ENCODE data around the gene PLEKHA8. TPM values are rescaled to one million over a fixed set of nuclear protein-coding genes. Genes with fewer than 3 reads are reported as not detected.

PLEKHA8 gene
- total RNA-seq, 1 donor from 2014 or later: 20.3 TPM

DNA sequence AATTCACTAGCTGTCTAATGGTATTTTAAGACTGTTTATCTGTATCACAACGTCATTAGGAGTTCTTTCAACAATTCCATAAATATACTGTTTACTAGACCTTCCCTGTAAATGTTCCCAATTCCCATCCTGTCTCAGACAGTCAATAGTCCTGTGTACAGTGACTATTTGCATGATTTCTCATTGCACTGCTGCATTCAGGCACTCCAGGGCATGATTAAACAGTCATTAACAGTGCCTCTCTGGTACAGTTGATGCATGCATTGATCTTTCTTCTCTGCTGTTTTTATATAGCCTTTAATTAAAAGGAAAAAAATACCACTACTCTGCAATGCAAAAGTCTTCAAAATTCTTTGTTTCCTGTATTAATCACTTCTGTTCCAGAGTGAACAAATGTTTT, 55.1 kb downstream of the PLEKHA8 start:
- DNase-seq (ENCODE audit: low spot score): no peak
- H3K27ac Mint-ChIP-seq (ENCODE audit: unreplicated experiment): no peak overlapping the region
- H3K4me1 Mint-ChIP-seq (ENCODE audit: low read depth): peaks cover 4% of the 10 kb centered on the region
- TF ChIP-seq, protein P1, sequence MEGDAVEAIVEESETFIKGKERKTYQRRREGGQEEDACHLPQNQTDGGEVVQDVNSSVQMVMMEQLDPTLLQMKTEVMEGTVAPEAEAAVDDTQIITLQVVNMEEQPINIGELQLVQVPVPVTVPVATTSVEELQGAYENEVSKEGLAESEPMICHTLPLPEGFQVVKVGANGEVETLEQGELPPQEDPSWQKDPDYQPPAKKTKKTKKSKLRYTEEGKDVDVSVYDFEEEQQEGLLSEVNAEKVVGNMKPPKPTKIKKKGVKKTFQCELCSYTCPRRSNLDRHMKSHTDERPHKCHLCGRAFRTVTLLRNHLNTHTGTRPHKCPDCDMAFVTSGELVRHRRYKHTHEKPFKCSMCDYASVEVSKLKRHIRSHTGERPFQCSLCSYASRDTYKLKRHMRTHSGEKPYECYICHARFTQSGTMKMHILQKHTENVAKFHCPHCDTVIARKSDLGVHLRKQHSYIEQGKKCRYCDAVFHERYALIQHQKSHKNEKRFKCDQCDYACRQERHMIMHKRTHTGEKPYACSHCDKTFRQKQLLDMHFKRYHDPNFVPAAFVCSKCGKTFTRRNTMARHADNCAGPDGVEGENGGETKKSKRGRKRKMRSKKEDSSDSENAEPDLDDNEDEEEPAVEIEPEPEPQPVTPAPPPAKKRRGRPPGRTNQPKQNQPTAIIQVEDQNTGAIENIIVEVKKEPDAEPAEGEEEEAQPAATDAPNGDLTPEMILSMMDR (IDR thresholded peaks at IDR 0.05): no peak
- H3K27me3 Mint-ChIP-seq (ENCODE audit: low read depth): no peaks in the 10 kb centered on the region
- peaks cover 27% of the 10 kb centered on the region for H3K36me3 Mint-ChIP-seq (ENCODE audit: low read depth)
- H3K4me3 Mint-ChIP-seq (ENCODE audit: unreplicated experiment): no peak overlapping the region
- H3K9me3 Mint-ChIP-seq (ENCODE audit: low read depth): no peaks in the 10 kb centered on the region

DNA sequence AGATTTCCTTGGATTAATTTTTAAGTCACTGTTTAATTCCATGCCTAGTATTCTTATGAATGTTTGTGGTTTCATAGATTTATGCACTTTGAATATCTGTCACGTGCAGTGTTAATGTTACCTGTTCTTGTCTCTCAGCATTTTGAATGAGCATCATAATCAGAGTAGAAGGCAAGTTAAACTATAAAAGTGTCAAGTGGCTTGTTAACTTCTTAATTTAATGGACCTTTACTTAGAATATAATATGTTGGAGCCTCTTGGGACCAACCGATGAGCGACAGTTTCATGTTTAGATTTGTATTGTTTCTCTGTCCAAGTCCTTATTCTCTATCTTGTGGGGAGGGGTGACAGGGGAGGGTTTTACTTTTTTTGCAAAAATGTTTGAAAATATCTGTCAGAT, 56.0 kb downstream of the PLEKHA8 start:
- no peaks in the 10 kb centered on the region for H3K27me3 Mint-ChIP-seq (ENCODE audit: low read depth)
- no peaks in the 10 kb centered on the region for H3K9me3 Mint-ChIP-seq (ENCODE audit: low read depth)
- no peak overlapping the region for H3K27ac Mint-ChIP-seq (ENCODE audit: unreplicated experiment)
- H3K36me3 Mint-ChIP-seq (ENCODE audit: low read depth): peaks cover 24% of the 10 kb centered on the region
- TF ChIP-seq, protein P1 (IDR thresholded peaks at IDR 0.05): no peak
- peaks cover 4% of the 10 kb centered on the region for H3K4me1 Mint-ChIP-seq (ENCODE audit: low read depth)
- no peak for DNase-seq (ENCODE audit: low spot score)
- H3K4me3 Mint-ChIP-seq (ENCODE audit: unreplicated experiment): no peak overlapping the region

DNA sequence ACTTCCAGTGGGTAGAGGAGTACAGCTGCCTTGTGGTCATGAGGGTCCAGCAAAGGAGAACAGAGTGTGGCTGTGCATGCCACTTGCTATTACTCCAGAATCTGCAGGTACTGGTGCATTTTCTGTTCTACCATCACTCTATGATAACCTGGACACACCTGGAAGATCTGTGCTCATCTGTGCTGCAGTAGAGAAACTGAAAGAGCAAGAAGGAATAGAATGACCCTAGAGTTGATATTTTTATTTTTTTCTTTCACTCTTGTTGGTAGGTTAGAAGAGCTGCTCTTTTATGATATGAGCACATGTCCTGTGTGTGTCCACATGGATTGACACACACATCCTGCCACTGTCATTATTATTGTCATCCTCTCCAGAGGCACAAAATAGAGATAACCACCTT, 58.3 kb downstream of the PLEKHA8 start:
- H3K9me3 Mint-ChIP-seq (ENCODE audit: low read depth): no peaks in the 10 kb centered on the region
- TF ChIP-seq, protein P1 (IDR thresholded peaks at IDR 0.05): no peak
- no peak overlapping the region for H3K27ac Mint-ChIP-seq (ENCODE audit: unreplicated experiment)
- no peaks in the 10 kb centered on the region for H3K27me3 Mint-ChIP-seq (ENCODE audit: low read depth)
- H3K36me3 Mint-ChIP-seq (ENCODE audit: low read depth): peaks cover 11% of the 10 kb centered on the region
- no peak for DNase-seq (ENCODE audit: low spot score)
- H3K4me1 Mint-ChIP-seq (ENCODE audit: low read depth): peaks cover 19% of the 10 kb centered on the region
- H3K4me3 Mint-ChIP-seq (ENCODE audit: unreplicated experiment): no peak overlapping the region

DNA sequence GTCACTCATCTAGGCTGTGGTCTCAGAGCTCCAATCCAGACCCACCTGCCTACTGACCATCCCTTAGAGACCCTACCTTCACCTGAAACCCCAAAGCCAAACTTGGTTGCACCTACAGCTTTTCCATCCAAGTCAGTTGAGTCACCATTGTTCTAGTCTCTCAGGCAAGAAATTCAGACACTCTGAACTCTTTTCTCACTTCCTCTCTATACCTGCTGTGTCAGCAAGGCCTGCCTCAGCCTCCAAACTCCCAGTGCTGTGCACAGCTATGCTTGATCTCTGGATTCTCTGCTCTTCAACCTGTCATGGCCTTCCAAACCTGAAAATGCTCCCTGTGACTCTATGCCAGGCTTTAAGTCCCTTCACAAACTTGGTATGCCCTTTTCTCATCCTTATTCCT, 59.2 kb downstream of the PLEKHA8 start:
- TF ChIP-seq, protein P1 (IDR thresholded peaks at IDR 0.05): no peak
- Mint-ChIP-seq H3K9me3 (ENCODE audit: low read depth) (no peaks in the 10 kb centered on the region), H3K27me3 (ENCODE audit: low read depth) (no peaks in the 10 kb centered on the region), H3K4me3 (ENCODE audit: unreplicated experiment) (no peak overlapping the region), H3K27ac (ENCODE audit: unreplicated experiment) (no peak overlapping the region), H3K36me3 (ENCODE audit: low read depth) (peaks cover 10% of the 10 kb centered on the region), H3K4me1 (ENCODE audit: low read depth) (peaks cover 27% of the 10 kb centered on the region)
- no peak for DNase-seq (ENCODE audit: low spot score)

DNA sequence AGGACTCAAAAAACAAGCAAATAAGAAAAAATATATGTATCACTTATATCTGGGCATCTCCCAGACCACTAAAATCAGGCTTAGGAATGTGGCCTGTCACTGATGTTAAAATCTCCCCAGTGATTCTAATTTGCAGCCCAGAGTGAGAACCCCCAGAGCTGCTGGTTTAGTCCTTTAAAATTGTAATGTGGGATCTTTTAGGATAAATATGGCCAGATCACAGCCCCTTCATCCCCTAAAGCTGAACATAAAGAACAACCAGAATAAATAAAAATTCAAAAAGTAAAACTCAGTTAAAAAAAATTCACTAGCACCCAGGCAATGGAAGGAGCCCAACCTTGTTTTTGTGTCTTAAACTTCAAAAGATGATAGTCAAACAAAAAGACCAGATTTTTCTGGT, 60.1 kb downstream of the PLEKHA8 start:
- H3K9me3 Mint-ChIP-seq (ENCODE audit: low read depth): no peaks in the 10 kb centered on the region
- TF ChIP-seq, protein P1 (IDR thresholded peaks at IDR 0.05): no peak
- no peak overlapping the region for H3K4me3 Mint-ChIP-seq (ENCODE audit: unreplicated experiment)
- H3K4me1 Mint-ChIP-seq (ENCODE audit: low read depth): peaks cover 30% of the 10 kb centered on the region
- peaks cover 10% of the 10 kb centered on the region for H3K36me3 Mint-ChIP-seq (ENCODE audit: low read depth)
- H3K27me3 Mint-ChIP-seq (ENCODE audit: low read depth): no peaks in the 10 kb centered on the region
- no peak for DNase-seq (ENCODE audit: low spot score)
- H3K27ac Mint-ChIP-seq (ENCODE audit: unreplicated experiment): peak overlapping the region; percentile 2

Data from chondrocyte (in vitro differentiated cells).